Measurements from ENCODE around the gene KRTAP4-5.

Gene KRTAP4-5

GRCh38 chr17:41133880-41134735 lies 15.5 kb downstream of the KRTAP4-5 start:
- H2AFZ ChIP-seq (ENCODE audit: low read depth), result no peak overlapping the region
- H3K4me1 ChIP-seq (ENCODE audit: low read depth, poor library complexity, severe bottlenecking), result no peaks in the 10 kb centered on the region
- no peak for TF ChIP-seq CTCF (conservative IDR thresholded peaks at IDR 0.05; ENCODE audit: low read depth, low read length)
- no peaks in the 10 kb centered on the region for H3K36me3 ChIP-seq (ENCODE audit: insufficient read depth)
- no peak overlapping the region for H3K27ac ChIP-seq
- H3K79me2 ChIP-seq (ENCODE audit: insufficient read depth, low read depth), result no peaks in the 10 kb centered on the region
- no peak overlapping the region for H3K4me2 ChIP-seq
- no peaks in the 10 kb centered on the region for H4K20me1 ChIP-seq (ENCODE audit: insufficient read depth)
- no peaks in the 10 kb centered on the region for H3K27me3 ChIP-seq (ENCODE audit: insufficient read depth, low read depth)
- no peak overlapping the region for H3K4me3 ChIP-seq (IDR thresholded peaks at IDR 0.05; ENCODE audit: insufficient read depth, low read depth, low read length)
- no peak overlapping the region for H3K9ac ChIP-seq

- Histone ChIP-seq H3K9ac (no peak overlapping the region), H3K4me2 (no peak overlapping the region), H3K36me3 (ENCODE audit: insufficient read depth) (no peaks in the 10 kb centered on the region), H3K4me3 (IDR thresholded peaks at IDR 0.05; ENCODE audit: insufficient read depth, low read depth, low read length) (no peak overlapping the region), H4K20me1 (ENCODE audit: insufficient read depth) (no peaks in the 10 kb centered on the region), H3K27me3 (ENCODE audit: insufficient read depth, low read depth) (no peaks in the 10 kb centered on the region), H3K4me1 (ENCODE audit: low read depth, poor library complexity, severe bottlenecking) (no peaks in the 10 kb centered on the region), H3K27ac (no peak overlapping the region), H2AFZ (ENCODE audit: low read depth) (no peak overlapping the region), H3K79me2 (ENCODE audit: insufficient read depth, low read depth) (no peaks in the 10 kb centered on the region)
- no peak for TF ChIP-seq CTCF (conservative IDR thresholded peaks at IDR 0.05; ENCODE audit: low read depth, low read length)
Observed at GRCh38 chr17:41131979-41132378, 17.6 kb downstream of the KRTAP4-5 start.

GRCh38 chr17:41127371-41127770 lies 22.3 kb downstream of the KRTAP4-5 start:
- H3K4me2 ChIP-seq, result no peak overlapping the region
- no peaks in the 10 kb centered on the region for H3K36me3 ChIP-seq (ENCODE audit: insufficient read depth)
- no peak overlapping the region for H3K27ac ChIP-seq
- no peak overlapping the region for H2AFZ ChIP-seq (ENCODE audit: low read depth)
- no peaks in the 10 kb centered on the region for H3K4me1 ChIP-seq (ENCODE audit: low read depth, poor library complexity, severe bottlenecking)
- no peaks in the 10 kb centered on the region for H3K27me3 ChIP-seq (ENCODE audit: insufficient read depth, low read depth)
- no peak overlapping the region for H3K9ac ChIP-seq
- H3K79me2 ChIP-seq (ENCODE audit: insufficient read depth, low read depth), result no peaks in the 10 kb centered on the region
- no peaks in the 10 kb centered on the region for H4K20me1 ChIP-seq (ENCODE audit: insufficient read depth)
- TF ChIP-seq CTCF (conservative IDR thresholded peaks at IDR 0.05; ENCODE audit: low read depth, low read length), result no peak
- H3K4me3 ChIP-seq (IDR thresholded peaks at IDR 0.05; ENCODE audit: insufficient read depth, low read depth, low read length), result no peak overlapping the region

- Histone ChIP-seq H3K36me3 (ENCODE audit: insufficient read depth) (no peaks in the 10 kb centered on the region), H3K4me3 (IDR thresholded peaks at IDR 0.05; ENCODE audit: insufficient read depth, low read depth, low read length) (no peak overlapping the region), H3K9ac (no peak overlapping the region), H3K4me1 (ENCODE audit: low read depth, poor library complexity, severe bottlenecking) (no peaks in the 10 kb centered on the region), H3K27ac (no peak overlapping the region), H4K20me1 (ENCODE audit: insufficient read depth) (no peaks in the 10 kb centered on the region), H2AFZ (ENCODE audit: low read depth) (no peak overlapping the region), H3K27me3 (ENCODE audit: insufficient read depth, low read depth) (no peaks in the 10 kb centered on the region), H3K4me2 (no peak overlapping the region), H3K79me2 (ENCODE audit: insufficient read depth, low read depth) (no peaks in the 10 kb centered on the region)
- no peak for TF ChIP-seq CTCF (conservative IDR thresholded peaks at IDR 0.05; ENCODE audit: low read depth, low read length)
Observed at GRCh38 chr17:41126412-41126811, 23.2 kb downstream of the KRTAP4-5 start.

Data from KMS-11 (cell line).